Astrocyte (in vitro differentiated cells and primary cell): ENCODE data around the gene KCNG2. TPM values are rescaled to one million over a fixed set of nuclear protein-coding genes. Genes with fewer than 3 reads are reported as not detected.

ENCODE experiments used
- DNase-seq: peaks from one replicate; pipeline ENCODE4 v3.0.0-alpha.2; 2010; ENCODE audit warnings: low read depth
- FAIRE-seq: peaks from 2 replicates; lab custom pipeline; 2011; peaks lifted over from hg19 to GRCh38; lab: Jason Lieb, UNC
- H2AFZ ChIP-seq: 2 replicates; pipeline ENCODE4 v1.6.0; 2012; ENCODE audit warnings: low read depth, low read length, inconsistent platforms
- H3K27ac ChIP-seq: 2 replicates; pipeline ENCODE4 v1.5.1; 2011; ENCODE audit warnings: low read depth, low read length, inconsistent platforms
- H3K27me3 ChIP-seq: 2 replicates; pipeline ENCODE4 v1.6.0; 2011; ENCODE audit warnings: low read length, inconsistent platforms; ENCODE audit not compliant: insufficient read depth
- H3K36me3 ChIP-seq: 2 replicates; pipeline ENCODE4 v1.5.1; 2011; ENCODE audit warnings: low read length, inconsistent platforms; ENCODE audit not compliant: insufficient read depth
- H3K4me1 ChIP-seq: 2 replicates; pipeline ENCODE4 v1.5.1; 2011; ENCODE audit warnings: low read length, inconsistent platforms; ENCODE audit not compliant: insufficient read depth
- H3K4me2 ChIP-seq: 2 replicates; pipeline ENCODE4 v1.6.0; 2012; ENCODE audit warnings: low read length, inconsistent platforms
- H3K4me3 ChIP-seq: 2 replicates; pipeline ENCODE4 v1.5.1; 2011; ENCODE audit warnings: low read depth, mild to moderate bottlenecking, low read length, inconsistent platforms; ENCODE audit not compliant: insufficient read depth
- H3K79me2 ChIP-seq: 2 replicates; pipeline ENCODE4 v1.6.0; 2012; ENCODE audit warnings: mild to moderate bottlenecking, low read length, inconsistent platforms; ENCODE audit not compliant: insufficient read depth
- H3K9ac ChIP-seq: 2 replicates; pipeline ENCODE4 v1.6.0; 2012; ENCODE audit warnings: mild to moderate bottlenecking, low read length, inconsistent platforms
- H3K9me3 ChIP-seq: 2 replicates; pipeline ENCODE4 v1.5.1; 2012; ENCODE audit warnings: low read depth, mild to moderate bottlenecking, low read length, inconsistent platforms; ENCODE audit not compliant: insufficient read depth
- H4K20me1 ChIP-seq: 2 replicates; pipeline ENCODE4 v1.6.0; 2012; ENCODE audit warnings: low read length, inconsistent platforms; ENCODE audit not compliant: insufficient read depth
- H3K27ac Mint-ChIP-seq: one replicate; pipeline ENCODE4 v1.8.0; 2021; ENCODE audit warnings: mild to moderate bottlenecking, mixed read lengths; ENCODE audit not compliant: unreplicated experiment
- H3K27me3 Mint-ChIP-seq: one replicate; pipeline ENCODE4 v1.8.0; 2021; ENCODE audit warnings: low read depth, mixed read lengths; ENCODE audit not compliant: unreplicated experiment
- H3K36me3 Mint-ChIP-seq: one replicate; pipeline ENCODE4 v1.8.0; 2021; ENCODE audit warnings: low read depth, mixed read lengths; ENCODE audit not compliant: unreplicated experiment
- H3K4me1 Mint-ChIP-seq: one replicate; pipeline ENCODE4 v1.8.0; 2021; ENCODE audit warnings: low read depth, mixed read lengths; ENCODE audit not compliant: unreplicated experiment
- H3K4me3 Mint-ChIP-seq: one replicate; pipeline ENCODE4 v1.8.0; 2021; ENCODE audit warnings: mild to moderate bottlenecking, moderate library complexity, mixed read lengths; ENCODE audit not compliant: unreplicated experiment
- H3K9me3 Mint-ChIP-seq: one replicate; pipeline ENCODE4 v1.8.0; 2021; ENCODE audit warnings: mild to moderate bottlenecking, mixed read lengths; ENCODE audit not compliant: unreplicated experiment
- CTCF ChIP-seq: IDR thresholded peaks from 2 replicates; pipeline ENCODE4 v1.5.1; 2011; ENCODE audit warnings: low read depth, mild to moderate bottlenecking, inconsistent platforms, low read length, moderate library complexity; ENCODE audit not compliant: insufficient read depth
- EZH2 ChIP-seq: IDR thresholded peaks from 2 replicates; pipeline ENCODE4 v1.6.1; 2012; ENCODE audit warnings: mild to moderate bottlenecking, low read length, inconsistent platforms; ENCODE audit not compliant: insufficient read depth
- total RNA-seq: library from RNA; stranded (reverse); gene quantifications from 2 replicates; pipeline ENCODE4 v1.2.1, GENCODE V29; 2021

The KCNG2 gene
- total RNA-seq, 1 donor from 2014 or later, result 0.16 TPM

GRCh38 chr18:79898952-79899608 lies 101.3 kb downstream of the KCNG2 start:
- no peak overlapping the region for H3K27ac ChIP-seq
- DNase-seq, result no peak
- no peak overlapping the region for H3K27ac Mint-ChIP-seq
- H3K9me3 ChIP-seq, result peaks cover 35% of the 10 kb centered on the region
- no peaks in the 10 kb centered on the region for H3K79me2 ChIP-seq
- H2AFZ ChIP-seq, result no peak overlapping the region
- H3K4me1 Mint-ChIP-seq, result no peaks in the 10 kb centered on the region
- peaks cover 40% of the 10 kb centered on the region for H3K9me3 Mint-ChIP-seq
- no peaks in the 10 kb centered on the region for H3K36me3 ChIP-seq
- H3K4me3 ChIP-seq, result no peak overlapping the region
- no peaks in the 10 kb centered on the region for H4K20me1 ChIP-seq
- H3K36me3 Mint-ChIP-seq, result peaks cover 24% of the 10 kb centered on the region
- no peak overlapping the region for H3K4me3 Mint-ChIP-seq
- no peak overlapping the region for H3K4me2 ChIP-seq
- no peak for FAIRE-seq
- H3K9ac ChIP-seq, result no peak overlapping the region
- no peaks in the 10 kb centered on the region for H3K27me3 Mint-ChIP-seq
- no peaks in the 10 kb centered on the region for H3K27me3 ChIP-seq
- H3K4me1 ChIP-seq, result no peaks in the 10 kb centered on the region
- no peak for TF ChIP-seq EZH2
- no peak for TF ChIP-seq CTCF

- no peak for FAIRE-seq
Measured at GRCh38 chr18:79899609-79900445, 102.1 kb downstream of the KCNG2 start.

More at GRCh38 chr18:79899609-79900445, 102.1 kb downstream of the KCNG2 start:
- H3K36me3 ChIP-seq, result no peaks in the 10 kb centered on the region
- H3K4me3 Mint-ChIP-seq, result no peak overlapping the region
- H3K27me3 ChIP-seq, result no peaks in the 10 kb centered on the region
- no peak overlapping the region for H3K4me3 ChIP-seq
- H2AFZ ChIP-seq, result no peak overlapping the region
- H3K27ac ChIP-seq, result no peak overlapping the region
- no peak overlapping the region for H3K9ac ChIP-seq
- H3K4me1 ChIP-seq, result no peaks in the 10 kb centered on the region
- H3K9me3 Mint-ChIP-seq, result peaks cover 38% of the 10 kb centered on the region
- H3K4me2 ChIP-seq, result no peak overlapping the region
- no peak overlapping the region for H3K27ac Mint-ChIP-seq
- peaks cover 24% of the 10 kb centered on the region for H3K36me3 Mint-ChIP-seq
- no peaks in the 10 kb centered on the region for H3K27me3 Mint-ChIP-seq
- peaks cover 29% of the 10 kb centered on the region for H3K9me3 ChIP-seq
- TF ChIP-seq CTCF (no peak), EZH2 (no peak)
- H3K4me1 Mint-ChIP-seq, result no peaks in the 10 kb centered on the region
- H3K79me2 ChIP-seq, result no peaks in the 10 kb centered on the region
- no peaks in the 10 kb centered on the region for H4K20me1 ChIP-seq
- no peak for DNase-seq
